Measurements from ENCODE around the gene ZIC1.

The ZIC1 gene

GRCh38 chr3:147424581-147425387 is 15.6 kb downstream of the ZIC1 start:
- no peak for DNase-seq

GRCh38 chr3:147425388-147425850 is 16.3 kb downstream of the ZIC1 start:
- DNase-seq, result no peak

GRCh38 chr3:147426931-147427330 is 17.8 kb downstream of the ZIC1 start:
- DNase-seq, result no peak

GRCh38 chr3:147427746-147428145 is 18.6 kb downstream of the ZIC1 start:
- DNase-seq, result no peak

- no peak for DNase-seq
Measured at GRCh38 chr3:147428326-147428725, 19.2 kb downstream of the ZIC1 start.

- no peak for DNase-seq
Measured at GRCh38 chr3:147428754-147429153, 19.6 kb downstream of the ZIC1 start.

- DNase-seq, result no peak
Measured at GRCh38 chr3:147431751-147432150, 22.6 kb downstream of the ZIC1 start.

- no peak for DNase-seq
Measured at GRCh38 chr3:147447224-147447623, 38.1 kb downstream of the ZIC1 start.

- DNase-seq, result no peak
Measured at GRCh38 chr3:147449669-147450068, 40.5 kb downstream of the ZIC1 start.

- no peak for DNase-seq
Measured at GRCh38 chr3:147458995-147459704, 50.0 kb downstream of the ZIC1 start.

GRCh38 chr3:147462856-147463255 is 53.7 kb downstream of the ZIC1 start:
- no peak for DNase-seq

Data from femur (tissue), 1 donor.